B cell (primary cell): ENCODE results near the gene OR8S1. TPM values are rescaled to one million over a fixed set of nuclear protein-coding genes. Genes with fewer than 3 reads are reported as not detected.
"Not testable (repeated sequence)": the region's sequence is repeated elsewhere in the genome, so short reads cannot be mapped to it uniquely, and the experiment has no call there.

Source experiments
- ATAC-seq: fragments of 200-7000 bp; cut with Tn5 transposase; one replicate; pipeline ENCODE4 v1.10.0; 2021; ENCODE audit warnings: low read depth, mild to moderate bottlenecking, moderate number of reproducible peaks, moderate library complexity
- CTCF ChIA-PET: fragments of 350-600 bp; sonication (Branson Sonifier 250); formaldehyde crosslinking; loops from one replicate; lab custom pipeline; 2021; ENCODE audit warnings: antibody characterized with exemption, inconsistent platforms; lab: Charles Lee
- POLR2A ChIA-PET: fragments of 350-600 bp; sonication (Branson Sonifier 250); formaldehyde crosslinking; loops from one replicate; lab custom pipeline; 2021; ENCODE audit warnings: antibody characterized with exemption; lab: Charles Lee
- DNase-seq: peaks from one replicate; pipeline ENCODE4 v3.0.0; 2013
- H2AFZ ChIP-seq: 2 replicates; pipeline ENCODE4 v1.6.1; 2012; ENCODE audit warnings: mild to moderate bottlenecking, low read depth, low read length; ENCODE audit not compliant: insufficient read depth, poor library complexity, severe bottlenecking
- H3K27ac ChIP-seq, 2 donors: 1 replicate in 1 of 2; 2 replicates in 1 of 2; pipeline ENCODE4 v1.5.1; 2012 to 2013; ENCODE audit warnings: low read length in 2 of 2, mild to moderate bottlenecking in 2 of 2, moderate library complexity in 1 of 2
- H3K27me3 ChIP-seq, 4 experiments: fragments of 200-600 bp in 1 of 4; sonication (generic) in 1 of 4; replicated peaks in 1 of 4; 1 replicate in 2 of 4; 2 replicates in 2 of 4; pipeline versions ENCODE4 v1.6.1 to v1.7.0; 2013 to 2016; ENCODE audit warnings: low read length in 3 of 4, mild to moderate bottlenecking in 2 of 4, mixed read lengths in 1 of 4, moderate library complexity in 1 of 4; ENCODE audit not compliant: insufficient read depth in 4 of 4, control insufficient read depth in 3 of 4; ENCODE audit errors: control extremely low read depth in 1 of 4
- H3K36me3 ChIP-seq, 2 experiments: replicated peaks in 1 of 2; 1 replicate in 1 of 2; 2 replicates in 1 of 2; pipeline versions ENCODE4 v1.6.1 to v1.7.1; 2013; ENCODE audit warnings: low read length in 1 of 2; ENCODE audit not compliant: insufficient read depth in 2 of 2, control insufficient read depth in 1 of 2; ENCODE audit errors: control extremely low read depth in 1 of 2, extremely low read depth in 1 of 2
- H3K4me1 ChIP-seq, 2 donors: fragments of 200-600 bp in 1 of 2; sonication (generic) in 1 of 2; 1 replicate in 1 of 2; 2 replicates in 1 of 2; pipeline versions ENCODE4 v1.5.1 to v1.6.1; 2013 to 2017; ENCODE audit warnings: low read length in 2 of 2; ENCODE audit not compliant: control insufficient read depth in 2 of 2, insufficient read depth in 2 of 2
- H3K4me2 ChIP-seq: replicated peaks from 2 replicates; pipeline ENCODE3; 2012; ENCODE audit warnings: mild to moderate bottlenecking, low read depth, low read length; ENCODE audit not compliant: poor library complexity, severe bottlenecking
- H3K4me3 ChIP-seq, 5 experiments: fragments of 200-600 bp in 1 of 5; sonication (generic) in 1 of 5; 1 replicate in 3 of 5; 2 replicates in 2 of 5; pipeline versions ENCODE4 v1.5.1 to v1.7.0; 2011 to 2016; ENCODE audit warnings: low read length in 4 of 5, mild to moderate bottlenecking in 4 of 5, low read depth in 2 of 5, control low read depth in 1 of 5, moderate library complexity in 1 of 5; ENCODE audit not compliant: insufficient read depth in 1 of 5; ENCODE audit errors: control extremely low read depth in 1 of 5, extremely low read depth in 1 of 5
- H3K79me2 ChIP-seq: fragments of 200-600 bp; sonication (generic); one replicate; pipeline ENCODE4 v1.6.0; 2016; ENCODE audit warnings: low read length; ENCODE audit not compliant: control insufficient read depth, insufficient read depth
- H3K9ac ChIP-seq: fragments of 200-600 bp; sonication (generic); 2 replicates; pipeline ENCODE4 v1.6.1; 2017; ENCODE audit warnings: mild to moderate bottlenecking, low read length, moderate library complexity
- H3K9me3 ChIP-seq, 3 donors: one replicate each; pipeline versions ENCODE4 v1.6.1 to v1.7.1; 2013; ENCODE audit warnings: low read length in 2 of 3; ENCODE audit not compliant: control insufficient read depth in 2 of 3, insufficient read depth in 1 of 3; ENCODE audit errors: control extremely low read depth in 1 of 3
- H4K20me1 ChIP-seq: 2 replicates; pipeline ENCODE4 v1.6.0; 2012; ENCODE audit warnings: mild to moderate bottlenecking, low read length; ENCODE audit not compliant: insufficient read depth, control insufficient read depth, poor library complexity, severe bottlenecking
- H3K27ac Mint-ChIP-seq: one replicate; pipeline ENCODE4 v1.8.0; 2021; ENCODE audit warnings: mixed read lengths
- H3K27me3 Mint-ChIP-seq: one replicate; pipeline ENCODE4 v1.8.0; 2021; ENCODE audit warnings: mixed read lengths
- H3K4me1 Mint-ChIP-seq: one replicate; pipeline ENCODE4 v1.8.0; 2021; ENCODE audit warnings: mixed read lengths
- H3K4me3 Mint-ChIP-seq: one replicate; pipeline ENCODE4 v1.8.0; 2021; ENCODE audit warnings: mixed read lengths
- H3K9me3 Mint-ChIP-seq: one replicate; pipeline ENCODE4 v1.8.0; 2022; ENCODE audit warnings: mixed read lengths; ENCODE audit not compliant: insufficient read depth
- CTCF ChIP-seq: fragments of 200-600 bp; IDR thresholded peaks from one replicate; pipeline ENCODE4 v1.8.0; 2022; ENCODE audit warnings: antibody characterized with exemption, mild to moderate bottlenecking
- EZH2 ChIP-seq: IDR thresholded peaks from 2 replicates; pipeline ENCODE4 v1.6.1; 2012; ENCODE audit warnings: borderline replicate concordance, low read depth, mild to moderate bottlenecking, moderate library complexity, low read length; ENCODE audit not compliant: insufficient read depth, poor library complexity, severe bottlenecking
- WGBS: methylation state at CpG from one replicate; pipeline ENCODE4 v1.1.5; 2013; ENCODE audit warnings: missing lambda C conversion rate; ENCODE audit not compliant: insufficient coverage; 5-methylcytosine and 5-hydroxymethylcytosine counted together
- intact Hi-C: fragments of 100-400 bp; cut with micrococcal nuclease; formaldehyde crosslinking; loops from one replicate; pipeline ENCODE4 v1.10.0; 2022
- polyA plus RNA-seq: library from polyadenylated mRNA; depleted of rRNA; stranded (reverse); fragments of >200 nt; gene quantifications from 2 replicates; pipeline ENCODE4 v1.2.3, GENCODE V29; 2012
- total RNA-seq, 2 donors: library from RNA; stranded (reverse); fragments of 120-200 nt in 1 of 2; gene quantifications; 1 replicate in 1 of 2; 2 replicates in 1 of 2; pipeline versions ENCODE4 v1.2.3 to v1.2.4, GENCODE V29; 2013 to 2022

The OR8S1 gene
- total and polyA plus RNA-seq, 2 donors (not counting 1 experiment from before 2014, with no cell fraction given) = not detected

- no peak overlapping the region for H3K4me3 Mint-ChIP-seq
- peaks cover 7% of the 10 kb centered on the region for H3K9me3 Mint-ChIP-seq
- 80% methylated on average over 1 of the region's 4 CpGs for WGBS
- peaks cover 14% of the 10 kb centered on the region for H3K27me3 Mint-ChIP-seq
- no peaks in the 10 kb centered on the region for H3K4me1 ChIP-seq
- H3K4me1 Mint-ChIP-seq = no peaks in the 10 kb centered on the region
- H3K27ac Mint-ChIP-seq = no peak overlapping the region
- no peak overlapping the region for H3K9ac ChIP-seq
- H3K79me2 ChIP-seq = no peaks in the 10 kb centered on the region
- no peak overlapping the region for H3K4me2 ChIP-seq
- DNase-seq = no peak
- H3K36me3 ChIP-seq = no peaks in the 10 kb centered on the region
- intact Hi-C loops = no loop called here
- ATAC-seq = no peak
- ChIA-PET POLR2A (no interaction called here), CTCF (interaction anchor here (0.6 to 2.2 kb wide), 2 partner anchors 15 to 72 kb away, joined by 5 to 6 read pairs; no protein-coding TSS in a partner anchor)
- H4K20me1 ChIP-seq = no peaks in the 10 kb centered on the region
- no peak overlapping the region for H3K27ac ChIP-seq
- no peak overlapping the region for H2AFZ ChIP-seq
- no peaks in the 10 kb centered on the region for H3K27me3 ChIP-seq
- no peaks in the 10 kb centered on the region for H3K9me3 ChIP-seq
- TF ChIP-seq CTCF (no peak), EZH2 (no peak)
- H3K4me3 ChIP-seq = no peak overlapping the region
Observed at GRCh38 chr12:48545833-48546469, 20.5 kb downstream of the OR8S1 start.

GRCh38 chr12:48547012-48547411, 21.6 kb downstream of the OR8S1 start:
- H4K20me1 ChIP-seq, H3K9ac ChIP-seq, ATAC-seq, H3K27ac ChIP-seq, H3K27ac Mint-ChIP-seq, H3K4me2 ChIP-seq, H3K4me1 ChIP-seq, POLR2A ChIA-PET, H3K9me3 Mint-ChIP-seq, DNase-seq, H3K27me3 ChIP-seq, H3K79me2 ChIP-seq, H3K4me3 ChIP-seq, H3K9me3 ChIP-seq, H3K4me1 Mint-ChIP-seq, H3K36me3 ChIP-seq, H3K4me3 Mint-ChIP-seq, H2AFZ ChIP-seq, intact Hi-C loops: not testable (repeated sequence)
- WGBS = no CpG with 5 or more reads among the region's 3 CpGs
- CTCF ChIA-PET = interaction anchor here (0.6 kb wide), 1 partner anchor 14 kb away, joined by 6 read pairs; no protein-coding TSS in a partner anchor
- peaks cover 14% of the 10 kb centered on the region for H3K27me3 Mint-ChIP-seq

GRCh38 chr12:48551636-48552035, 26.2 kb downstream of the OR8S1 start:
- H3K4me1 Mint-ChIP-seq, H3K4me2 ChIP-seq, H3K27me3 ChIP-seq, H2AFZ ChIP-seq, H3K9ac ChIP-seq, H3K9me3 ChIP-seq, H3K79me2 ChIP-seq, H4K20me1 ChIP-seq, H3K9me3 Mint-ChIP-seq, H3K4me3 ChIP-seq, POLR2A ChIA-PET, CTCF ChIA-PET, DNase-seq, H3K27ac ChIP-seq, ATAC-seq, H3K4me3 Mint-ChIP-seq, H3K27ac Mint-ChIP-seq, H3K4me1 ChIP-seq, intact Hi-C loops, H3K36me3 ChIP-seq: not testable (repeated sequence)
- peaks cover 19% of the 10 kb centered on the region for H3K27me3 Mint-ChIP-seq
- WGBS = 84% methylated on average over 7 of the region's 13 CpGs
